Stimulated activated CD8-positive, alpha-beta memory T cell treated with anti-CD3 and anti-CD28 coated beads, Interleukin-15, amount 100 ng/mL, for 1 hour (primary cell): ENCODE results near the gene MYBBP1A.
"Not testable (repeated sequence)": the region's sequence is repeated elsewhere in the genome, so short reads cannot be mapped to it uniquely, and the experiment has no call there.

Experiments
- DNase-seq: peaks from one replicate; pipeline ENCODE4 v3.0.0-alpha.2; 2020; ENCODE audit warnings: low read depth

MYBBP1A gene

GRCh38 chr17:4554997-4555799 is at the start of gene MYBBP1A:
MYBBP1A (minus strand) TSS chr17:4555384; CDS start chr17:4555324, 60 bp downstream.
- peak; percentile 93 for DNase-seq

- not testable (repeated sequence) for DNase-seq
Measured at GRCh38 chr17:4604736-4605135, 49.6 kb upstream of the MYBBP1A start.

- no peak for DNase-seq
Measured at GRCh38 chr17:4604111-4604644, 49.0 kb upstream of the MYBBP1A start.

- no peak for DNase-seq
Measured at GRCh38 chr17:4602041-4602440, 46.9 kb upstream of the MYBBP1A start.

- no peak for DNase-seq
Measured at GRCh38 chr17:4601326-4601725, 46.1 kb upstream of the MYBBP1A start.

GRCh38 chr17:4600563-4600962 is 45.4 kb upstream of the MYBBP1A start:
- no peak for DNase-seq

GRCh38 chr17:4599505-4600281 is 44.5 kb upstream of the MYBBP1A start:
- DNase-seq = no peak

- DNase-seq = no peak
Measured at GRCh38 chr17:4598776-4599504, 43.8 kb upstream of the MYBBP1A start.

GRCh38 chr17:4597975-4598374 is 42.8 kb upstream of the MYBBP1A start:
- DNase-seq = no peak

GRCh38 chr17:4596636-4597380 is 41.6 kb upstream of the MYBBP1A start:
- DNase-seq = no peak

- DNase-seq = not testable (repeated sequence)
Measured at GRCh38 chr17:4595685-4596342, 40.6 kb upstream of the MYBBP1A start.

GRCh38 chr17:4594931-4595684 is 39.9 kb upstream of the MYBBP1A start:
- no peak for DNase-seq

GRCh38 chr17:4594406-4594805 is 39.2 kb upstream of the MYBBP1A start:
- DNase-seq = no peak

- no peak for DNase-seq
Measured at GRCh38 chr17:4593021-4593421, 37.8 kb upstream of the MYBBP1A start.

- no peak for DNase-seq
Measured at GRCh38 chr17:4592240-4593005, 37.2 kb upstream of the MYBBP1A start.

GRCh38 chr17:4591529-4591928 is 36.3 kb upstream of the MYBBP1A start:
- DNase-seq = no peak

GRCh38 chr17:4590981-4591453 is 35.8 kb upstream of the MYBBP1A start:
- no peak for DNase-seq

GRCh38 chr17:4590042-4590441 is 34.9 kb upstream of the MYBBP1A start:
- not testable (repeated sequence) for DNase-seq

- no peak for DNase-seq
Measured at GRCh38 chr17:4588898-4589625, 33.9 kb upstream of the MYBBP1A start.
